H1 (cell line): ENCODE measurements around the gene RPIA. TPM values are rescaled to one million over a fixed set of nuclear protein-coding genes. Genes with fewer than 3 reads are reported as not detected.

Experiments
- CTCF ChIA-PET: fragments of 300-600 bp; sonication (Branson Sonifier 250); formaldehyde crosslinking; loops from one replicate; lab custom pipeline; 2021; ENCODE audit not compliant: partially characterized antibody; lab: Charles Lee
- POLR2A ChIA-PET: fragments of 300-600 bp; sonication (Branson Sonifier 250); formaldehyde crosslinking; loops from one replicate; lab custom pipeline; 2021; ENCODE audit warnings: inconsistent platforms; ENCODE audit not compliant: partially characterized antibody; lab: Charles Lee
- DNase-seq, 2 experiments: peaks; one replicate each; pipeline versions ENCODE4 v3.0.0 to v3.0.0-alpha.2; 2010 to 2022; ENCODE audit warnings: low spot score in 2 of 2, low read depth in 1 of 2, mixed read lengths in 1 of 2
- FAIRE-seq: peaks from 2 replicates; lab custom pipeline; 2011; peaks lifted over from hg19 to GRCh38; lab: Jason Lieb, UNC
- H2AFZ ChIP-seq: 2 replicates; pipeline ENCODE4 v1.8.1; 2012; ENCODE audit warnings: low read length, inconsistent platforms
- H2AK5ac ChIP-seq: 2 replicates; pipeline ENCODE4 v1.6.1; 2013; ENCODE audit warnings: low read depth, low read length
- H2BK120ac ChIP-seq: replicated peaks from 2 replicates; pipeline ENCODE3; 2013; ENCODE audit warnings: low read depth, low read length, inconsistent platforms
- H2BK12ac ChIP-seq: 2 replicates; pipeline ENCODE4 v1.6.1; 2013; ENCODE audit warnings: low read depth, low read length
- H2BK15ac ChIP-seq: 2 replicates; pipeline ENCODE4 v1.6.1; 2013; ENCODE audit warnings: low read length
- H2BK20ac ChIP-seq: 2 replicates; pipeline ENCODE4 v1.6.1; 2013; ENCODE audit warnings: low read length
- H2BK5ac ChIP-seq: 2 replicates; pipeline ENCODE4 v1.6.1; 2013; ENCODE audit warnings: low read depth, low read length
- H3K14ac ChIP-seq: 2 replicates; pipeline ENCODE4 v1.6.1; 2013; ENCODE audit warnings: inconsistent platforms; ENCODE audit not compliant: insufficient read length
- H3K18ac ChIP-seq: 2 replicates; pipeline ENCODE4 v1.6.1; 2013; ENCODE audit warnings: low read length; ENCODE audit errors: extremely low read depth
- H3K23ac ChIP-seq: 2 replicates; pipeline ENCODE4 v1.6.1; 2013; ENCODE audit warnings: inconsistent platforms; ENCODE audit not compliant: insufficient read length
- H3K23me2 ChIP-seq: 2 replicates; pipeline ENCODE4 v1.6.1; 2013; ENCODE audit warnings: low read depth, low read length
- H3K27ac ChIP-seq: 2 replicates; pipeline ENCODE4 v1.6.1; 2011; ENCODE audit warnings: low read depth, low read length, inconsistent platforms
- H3K27me3 ChIP-seq, 4 experiments: replicated peaks in 1 of 4; 1 replicate in 1 of 4; 2 replicates in 3 of 4; pipeline versions ENCODE4 v1.6.1 to v1.8.1; 2011 to 2013; ENCODE audit warnings: low read length in 3 of 4, mild to moderate bottlenecking in 3 of 4, inconsistent platforms in 2 of 4, mixed read lengths in 2 of 4, moderate library complexity in 1 of 4; ENCODE audit not compliant: control insufficient read depth in 3 of 4, insufficient read depth in 3 of 4; ENCODE audit errors: extremely low read depth in 1 of 4
- H3K36me3 ChIP-seq, 4 experiments: 2 replicates each; pipeline versions ENCODE4 v1.6.1 to v1.8.1; 2011 to 2013; ENCODE audit warnings: mild to moderate bottlenecking in 4 of 4, low read length in 3 of 4, moderate library complexity in 2 of 4, control low read depth in 1 of 4, inconsistent platforms in 1 of 4; ENCODE audit not compliant: insufficient read depth in 4 of 4, control insufficient read depth in 2 of 4
- H3K4ac ChIP-seq: replicated peaks from 2 replicates; pipeline ENCODE3; 2013; ENCODE audit warnings: low read length, low read depth, mixed read lengths, inconsistent platforms; ENCODE audit not compliant: insufficient read length
- H3K4me1 ChIP-seq, 4 experiments: replicated peaks in 1 of 4; 1 replicate in 1 of 4; 2 replicates in 3 of 4; pipeline versions ENCODE4 v1.6.1 to v1.8.1; 2011 to 2013; ENCODE audit warnings: low read length in 3 of 4, inconsistent platforms in 2 of 4, mixed read lengths in 1 of 4; ENCODE audit not compliant: insufficient read depth in 4 of 4, control insufficient read depth in 3 of 4
- H3K4me2 ChIP-seq, 2 experiments: 2 replicates each; pipeline versions ENCODE4 v1.6.1 to v1.8.1; 2011 to 2013; ENCODE audit warnings: low read depth in 2 of 2, low read length in 2 of 2, control low read depth in 1 of 2, inconsistent platforms in 1 of 2, mild to moderate bottlenecking in 1 of 2; ENCODE audit not compliant: insufficient read depth in 1 of 2
- H3K4me3 ChIP-seq, 4 experiments: fragments of 200-600, 300-600 bp in 1 of 4; sonication (generic), shearing (Covaris generic), sonication (Bioruptor Twin) in 1 of 4; 2 replicates each; pipeline versions ENCODE4 v1.5.1 to v1.8.1; 2011 to 2016; ENCODE audit warnings: low read length in 4 of 4, low read depth in 3 of 4, control low read depth in 2 of 4, inconsistent platforms in 2 of 4, mild to moderate bottlenecking in 2 of 4, mixed read lengths in 1 of 4, moderate library complexity in 1 of 4; ENCODE audit not compliant: insufficient read depth in 2 of 4; ENCODE audit errors: extremely low read depth in 1 of 4
- H3K56ac ChIP-seq: replicated peaks from 2 replicates; pipeline ENCODE3; 2013; ENCODE audit warnings: low read depth, mild to moderate bottlenecking, mixed read lengths, low read length, inconsistent platforms; ENCODE audit not compliant: insufficient read length
- H3K79me1 ChIP-seq: 2 replicates; pipeline ENCODE4 v1.6.1; 2013; ENCODE audit warnings: low read depth, low read length, control low read depth
- H3K79me2 ChIP-seq, 2 experiments: 2 replicates each; pipeline versions ENCODE4 v1.6.1 to v1.8.1; 2012 to 2013; ENCODE audit warnings: low read length in 2 of 2, mild to moderate bottlenecking in 2 of 2, inconsistent platforms in 1 of 2; ENCODE audit not compliant: insufficient read depth in 2 of 2, control insufficient read depth in 1 of 2
- H3K9ac ChIP-seq, 4 experiments: replicated peaks in 1 of 4; 1 replicate in 1 of 4; 2 replicates in 3 of 4; pipeline versions ENCODE4 v1.6.1 to v1.8.1; 2011 to 2013; ENCODE audit warnings: low read depth in 3 of 4, low read length in 3 of 4, control low read depth in 2 of 4, mild to moderate bottlenecking in 2 of 4, moderate library complexity in 2 of 4, inconsistent platforms in 1 of 4; ENCODE audit errors: extremely low read depth in 1 of 4
- H3K9me3 ChIP-seq, 2 experiments: 2 replicates each; pipeline versions ENCODE4 v1.6.1 to v1.8.1; 2012 to 2013; ENCODE audit warnings: mild to moderate bottlenecking in 2 of 2, moderate library complexity in 2 of 2, control low read depth in 1 of 2, inconsistent platforms in 1 of 2, low read depth in 1 of 2, low read length in 1 of 2, mixed read lengths in 1 of 2; ENCODE audit not compliant: insufficient read depth in 2 of 2
- H4K20me1 ChIP-seq, 2 experiments: replicated peaks in 1 of 2; 2 replicates each; pipeline versions ENCODE3 to v1.8.1; 2011 to 2013; ENCODE audit warnings: inconsistent platforms in 2 of 2, low read length in 2 of 2, mild to moderate bottlenecking in 1 of 2; ENCODE audit not compliant: insufficient read depth in 2 of 2, control insufficient read depth in 1 of 2
- H4K5ac ChIP-seq: 2 replicates; pipeline ENCODE4 v1.6.1; 2013; ENCODE audit warnings: low read length, low read depth, mixed read lengths, inconsistent platforms; ENCODE audit not compliant: insufficient read length
- H4K8ac ChIP-seq: 2 replicates; pipeline ENCODE4 v1.8.0; 2013; ENCODE audit warnings: mild to moderate bottlenecking, moderate library complexity, low read length, inconsistent platforms; ENCODE audit not compliant: insufficient read depth; ENCODE audit errors: extremely low read depth
- H4K91ac ChIP-seq: replicated peaks from 2 replicates; pipeline ENCODE3; 2013; ENCODE audit warnings: low read length, mixed read lengths, inconsistent platforms; ENCODE audit not compliant: insufficient read length
- BACH1 ChIP-seq: IDR thresholded peaks from 2 replicates; pipeline ENCODE4 v1.6.1; 2012; ENCODE audit warnings: low read length, improper control_type of control experiment
- BCL11A ChIP-seq, 2 experiments: IDR thresholded peaks; one replicate each; pipeline ENCODE4 v1.6.1; 2011; ENCODE audit warnings: low read depth in 2 of 2, low read length in 2 of 2, mild to moderate bottlenecking in 2 of 2
- CBX8 ChIP-seq: fragments of 300-800, 300-1000 bp; sonication (generic); IDR thresholded peaks from 2 replicates; pipeline ENCODE4 v1.7.1; 2016; ENCODE audit warnings: low read depth, low read length, borderline replicate concordance
- E2F6 ChIP-seq: IDR thresholded peaks from 2 replicates; pipeline ENCODE4 v1.6.1; 2012; ENCODE audit warnings: inconsistent platforms
- GABPA ChIP-seq: IDR thresholded peaks from 2 replicates; pipeline ENCODE4 v1.6.1; 2011; ENCODE audit warnings: mild to moderate bottlenecking, low read length, moderate library complexity, borderline replicate concordance; ENCODE audit not compliant: insufficient read depth
- JUN ChIP-seq: IDR thresholded peaks from 2 replicates; pipeline ENCODE4 v1.6.1; 2011; ENCODE audit warnings: low read depth, mild to moderate bottlenecking, improper control_type of control experiment, low read length
- KDM1A ChIP-seq: fragments of 200-600, 300-600 bp; sonication (generic); IDR thresholded peaks from 2 replicates; pipeline ENCODE4 v1.7.1; 2016; ENCODE audit warnings: mild to moderate bottlenecking, low read length, borderline replicate concordance
- NANOG ChIP-seq: IDR thresholded peaks from 2 replicates; pipeline ENCODE4 v1.6.1; 2011; ENCODE audit warnings: low read length, low read depth, mild to moderate bottlenecking, inconsistent platforms; ENCODE audit not compliant: insufficient read depth, poor library complexity, severe bottlenecking
- POLR2A ChIP-seq, 2 experiments: IDR thresholded peaks; 1 replicate in 1 of 2; 2 replicates in 1 of 2; pipeline ENCODE4 v1.6.1; 2011; ENCODE audit warnings: low read depth in 2 of 2, low read length in 2 of 2, mild to moderate bottlenecking in 2 of 2; ENCODE audit errors: control extremely low read depth in 1 of 2
- RXRA ChIP-seq: IDR thresholded peaks from 2 replicates; pipeline ENCODE4 v1.6.1; 2011; ENCODE audit warnings: low read depth, mild to moderate bottlenecking, low read length, moderate library complexity; ENCODE audit not compliant: insufficient read depth
- SIX5 ChIP-seq: IDR thresholded peaks from 2 replicates; pipeline ENCODE4 v1.6.1; 2011; ENCODE audit warnings: mild to moderate bottlenecking, low read depth, low read length
- TBP ChIP-seq: IDR thresholded peaks from 2 replicates; pipeline ENCODE4 v1.6.1; 2011; ENCODE audit warnings: low read depth, low read length, improper control_type of control experiment
- WGBS, 2 experiments: shearing (Covaris generic) in 1 of 2; methylation state at CpG; one replicate each; pipeline versions ENCODE4 v1.1.6 to v1.1.7; 2013 to 2015; ENCODE audit warnings: low lambda C conversion rate in 2 of 2, mixed read lengths in 2 of 2, inconsistent platforms in 1 of 2, low coverage in 1 of 2, missing lambda C conversion rate in 1 of 2; ENCODE audit not compliant: insufficient replicate concordance in 2 of 2, insufficient coverage in 1 of 2, insufficient read length in 1 of 2; ENCODE audit errors: extremely low coverage in 1 of 2, missing lambda C conversion rate in 1 of 2; 5-methylcytosine and 5-hydroxymethylcytosine counted together
- polyA plus RNA-seq, 7 experiments: library from polyadenylated mRNA; depleted of rRNA in 3 of 7; stranded (reverse) in 5 of 7; unstranded in 2 of 7; fragments of >200 nt in 5 of 7; fragments of 200-250 nt in 2 of 7; gene quantifications; 1 replicate in 5 of 7; 2 replicates in 1 of 7; 4 replicates in 1 of 7; pipeline versions ENCODE4 v1.2.1 to v1.2.3, GENCODE V29; 2011 to 2013; ENCODE audit warnings: missing spikeins in 2 of 7, mixed read lengths in 2 of 7
- total RNA-seq: library from RNA; stranded (reverse); fragmentation: NEBNext Ultra II Directional; extraction: Animal tissue kit (Norgen Biotek cat#: 25700); gene quantifications from 2 replicates; pipeline ENCODE4 v1.2.1, GENCODE V29; 2021

RPIA gene
- total and polyA plus RNA-seq, 2 of the 8 experiments (the other 6 are each of a cell fraction or from before 2014, with no cell fraction given) = 13.1 to 24.0 TPM

GRCh38 chr2:88690591-88691338 is 708 bp upstream of the RPIA start:
- Histone ChIP-seq H2BK15ac (no peak overlapping the region), H2AK5ac (no peak overlapping the region), H3K9ac (peak overlapping the region; percentile 63 to 84 (median 78)), H3K79me1 (peaks cover 15% of the 10 kb centered on the region), H3K23ac (no peak overlapping the region), H4K20me1 (peaks cover 0 to 2% of the 10 kb centered on the region in 2 experiments), H3K4ac (peak overlapping the region; percentile 62), H4K91ac (no peak overlapping the region), H2BK120ac (no peak overlapping the region), H3K23me2 (peaks cover 5% of the 10 kb centered on the region), H3K27me3 (no peaks in the 10 kb centered on the region), H3K14ac (no peak overlapping the region), H3K4me3 (peak overlapping the region; percentile 80 to 95 (median 88)), H2AFZ (peak overlapping the region; percentile 97), H2BK5ac (peak overlapping the region; percentile 80; the same call in 1 of the 2 replicates), H3K79me2 (peaks cover 20 to 42% of the 10 kb centered on the region in 2 experiments), H3K18ac (peak overlapping the region; percentile 98), H2BK20ac (no peak overlapping the region), H3K27ac (peak overlapping the region; percentile 86), H4K5ac (no peak overlapping the region), H3K4me2 (peak overlapping the region; percentile 92 to 95), H3K56ac (no peak overlapping the region), H3K36me3 (peaks cover 0 to 14% (median 0%) of the 10 kb centered on the region in 4 experiments; a peak in 1 of 8 replicates), H2BK12ac (no peak overlapping the region), H3K9me3 (peaks cover 17 to 19% of the 10 kb centered on the region in 2 experiments), H4K8ac (no peak overlapping the region), H3K4me1 (peaks cover 0 to 4% (median 0%) of the 10 kb centered on the region in 4 experiments; a peak in 1 of 7 replicates)
- 50% methylated on average over 20 of the region's 20 CpGs; no CpG with 5 or more reads in 1 of the 2 experiments for WGBS, 2 experiments
- no peak for FAIRE-seq
- ChIA-PET CTCF (interaction anchor here (1.1 to 5.7 kb wide), 2 partner anchors 18 to 21 kb away, joined by 3 to 44 read pairs; no protein-coding TSS in a partner anchor), POLR2A (interaction anchor here (0.5 to 1.4 kb wide), 2 partner anchors 16 to 91 kb away, joined by 3 read pairs; no protein-coding TSS in a partner anchor)
- no peak for DNase-seq
- TF ChIP-seq BCL11A (IDR thresholded peaks at IDR 0.05; ENCODE audit: low read depth in 2 of 2, low read length in 2 of 2) (no peak), NANOG (no peak), RXRA (no peak), E2F6 (0 out of 2 replicates have a peak, but pooled peaks have one; percentile 12), CBX8 (no peak), KDM1A (no peak), SIX5 (no peak), BACH1 (no peak), GABPA (no peak), JUN (no peak), POLR2A (IDR thresholded peaks at IDR 0.05; ENCODE audit: control extremely low read depth in 1 of 2, low read depth in 2 of 2, low read length in 2 of 2) (no peak), TBP (no peak)
